GM15510 (cell line): ENCODE measurements around the gene TMEM175.

ENCODE experiments used
- POLR2A ChIP-seq: IDR thresholded peaks from 3 replicates; pipeline ENCODE4 v1.6.1; 2011; ENCODE audit warnings: borderline replicate concordance; ENCODE audit not compliant: insufficient read length; ENCODE audit errors: extremely low read depth

The TMEM175 gene

GRCh38 chr4:907103-907400 lies 25.2 kb upstream of the TMEM175 start:
- TF ChIP-seq POLR2A: no peak

- no peak for TF ChIP-seq POLR2A
These were observed 24.4 kb upstream of the TMEM175 start for GRCh38 chr4:907691-908425.

DNA sequence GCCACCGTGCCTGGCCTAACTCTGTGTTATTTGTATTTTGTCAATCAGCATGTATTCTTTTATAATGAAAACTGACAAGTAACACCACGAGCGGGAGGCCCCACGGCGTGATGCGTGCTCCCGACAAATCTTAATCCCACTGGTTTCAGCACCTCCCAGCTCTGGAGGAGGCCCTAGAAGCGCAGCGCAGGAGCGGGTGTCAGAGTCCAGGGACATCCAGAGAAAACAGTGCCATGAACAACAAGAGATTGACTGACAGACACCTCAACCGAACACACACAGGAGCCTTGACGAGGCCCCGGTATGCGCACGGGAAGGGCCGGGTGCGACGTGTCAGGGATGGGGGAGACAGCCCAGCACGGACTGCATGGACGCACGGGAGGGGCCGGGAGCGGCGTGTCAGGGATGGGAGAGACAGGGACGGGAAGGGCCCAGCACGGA lies 23.1 kb upstream of the TMEM175 start:
- TF ChIP-seq POLR2A: no peak

GRCh38 chr4:909821-910220 lies 22.4 kb upstream of the TMEM175 start:
- no peak for TF ChIP-seq POLR2A

- no peak for TF ChIP-seq POLR2A
These were observed 21.7 kb upstream of the TMEM175 start for GRCh38 chr4:910366-911091.

- no peak for TF ChIP-seq POLR2A
These were observed 21.0 kb upstream of the TMEM175 start for GRCh38 chr4:911221-911751.

- TF ChIP-seq POLR2A: no peak
These were observed 20.3 kb upstream of the TMEM175 start for GRCh38 chr4:911871-912490.

- no peak for TF ChIP-seq POLR2A
These were observed 19.5 kb upstream of the TMEM175 start for GRCh38 chr4:912548-913279.

DNA sequence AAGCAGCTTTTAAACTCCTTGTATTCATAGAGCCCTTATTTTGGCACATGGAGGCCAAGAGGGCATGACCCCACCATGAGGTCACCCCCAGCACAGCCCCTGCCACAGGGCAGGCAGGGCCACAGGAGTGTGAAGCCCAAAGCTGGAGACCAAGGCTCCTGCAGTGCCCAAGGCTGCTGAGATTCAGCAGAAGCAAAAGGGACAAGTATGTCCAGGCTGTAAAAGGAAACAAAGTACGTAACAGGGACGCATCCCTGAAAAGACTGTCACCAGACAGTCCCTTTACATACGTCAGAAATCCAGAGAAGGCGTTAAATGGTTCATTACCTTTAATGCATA lies 19.0 kb upstream of the TMEM175 start:
- TF ChIP-seq POLR2A: no peak

- no peak for TF ChIP-seq POLR2A
These were observed 17.7 kb upstream of the TMEM175 start for GRCh38 chr4:914531-914930.

DNA sequence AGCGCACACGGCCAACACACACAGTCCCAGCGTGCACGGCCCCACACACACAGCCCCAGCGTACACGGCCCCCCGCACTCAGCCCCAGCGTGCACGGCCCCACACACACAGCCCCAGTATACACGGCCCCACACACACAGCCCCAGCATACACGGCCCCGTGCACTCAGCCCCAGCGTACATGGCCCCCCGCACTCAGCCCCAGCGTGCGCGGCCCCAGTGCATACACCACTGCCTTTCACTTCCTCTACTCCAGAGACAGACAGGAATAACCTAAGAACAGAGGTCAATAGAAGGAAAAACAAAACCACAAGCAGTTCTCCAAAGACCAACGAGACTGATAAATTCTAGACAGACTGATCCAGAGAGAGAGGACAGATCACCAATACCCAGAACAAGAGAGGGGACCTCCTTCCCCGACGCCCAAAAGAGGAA lies 17.2 kb upstream of the TMEM175 start:
- no peak for TF ChIP-seq POLR2A

DNA sequence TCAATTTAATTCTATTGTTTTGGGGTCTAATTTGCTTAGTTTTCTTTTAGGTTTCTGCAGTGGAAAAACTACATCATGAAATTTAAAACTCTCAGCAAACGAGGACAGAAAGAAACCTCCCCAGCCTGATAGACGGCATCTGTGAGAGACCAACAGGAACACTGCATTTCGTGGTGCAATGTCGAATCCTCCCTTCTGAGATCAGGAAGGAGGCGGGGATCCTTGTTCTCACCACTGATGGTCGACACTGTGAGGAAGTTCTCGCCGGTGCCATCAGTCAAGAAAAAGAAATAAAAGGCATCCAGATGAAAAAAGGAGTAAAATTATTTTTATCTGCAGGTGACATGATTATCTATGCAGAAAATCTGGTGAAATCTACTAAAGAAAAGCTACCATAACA lies 16.7 kb upstream of the TMEM175 start:
- TF ChIP-seq POLR2A: no peak

DNA sequence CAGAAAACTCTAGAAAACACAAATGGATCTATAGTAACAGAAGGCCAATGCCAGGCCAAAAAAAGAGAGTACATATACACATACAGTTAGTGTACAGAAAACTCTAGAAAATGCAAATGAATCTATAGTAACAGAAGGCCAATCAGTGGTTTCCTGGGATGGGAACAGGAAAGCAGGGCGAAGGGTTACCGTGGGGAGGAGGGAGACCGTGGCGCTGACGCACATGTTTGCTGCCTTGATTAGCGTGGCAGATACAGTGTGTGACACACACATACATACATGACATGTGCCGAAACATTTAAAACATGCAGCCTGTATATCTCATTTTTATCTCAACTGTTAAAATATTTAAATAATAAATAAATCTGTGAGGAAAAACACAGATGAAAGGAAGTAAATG lies 14.8 kb upstream of the TMEM175 start:
- no peak for TF ChIP-seq POLR2A

DNA sequence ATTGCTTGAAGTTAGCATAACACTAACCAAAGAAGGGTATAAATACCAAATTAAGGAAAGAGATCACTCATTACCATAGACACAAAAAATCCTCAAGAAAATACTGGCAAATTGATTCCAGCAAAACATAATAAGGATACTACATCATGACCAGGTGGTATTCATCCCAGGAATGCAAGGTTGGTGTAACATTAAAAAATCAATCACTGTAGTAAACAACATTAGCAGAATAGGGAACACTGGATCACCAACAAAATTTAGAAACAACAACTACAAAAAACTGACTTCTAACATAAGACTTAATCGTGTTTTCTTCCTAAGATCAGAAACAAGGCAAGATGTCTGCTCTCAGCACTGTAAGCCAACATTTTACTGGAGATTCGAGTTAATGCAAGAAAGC lies 14.3 kb upstream of the TMEM175 start:
- no peak for TF ChIP-seq POLR2A

DNA sequence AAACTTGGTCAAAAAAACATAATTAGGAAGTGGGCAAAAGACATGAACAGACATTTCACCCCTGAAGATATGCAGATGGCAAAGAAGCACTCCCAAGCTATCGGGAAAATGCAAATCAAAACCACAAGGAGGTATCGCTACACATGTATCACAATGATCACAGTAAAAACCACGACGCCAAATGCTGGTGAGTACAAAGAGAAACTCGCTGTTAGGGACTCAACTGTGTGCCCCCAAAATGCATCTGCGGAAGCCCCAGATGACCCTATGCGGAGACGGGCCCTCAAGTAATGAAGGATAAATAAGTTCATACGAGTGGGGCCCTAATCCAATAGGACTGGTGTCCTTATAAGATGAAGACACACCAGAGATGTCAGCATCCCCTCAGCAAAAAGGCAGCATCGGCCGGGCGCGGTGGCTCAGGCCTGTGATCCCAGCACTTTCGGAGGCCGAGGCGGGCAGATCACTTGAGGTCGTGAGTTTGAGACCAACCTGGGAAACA lies 10.4 kb upstream of the TMEM175 start:
- TF ChIP-seq POLR2A: no peak
